Kidney tubule cell (primary cell): ENCODE data around the gene PRKCA.
"Not testable (repeated sequence)": the region's sequence is repeated elsewhere in the genome, so short reads cannot be mapped to it uniquely, and the experiment has no call there.

Experiments used
- DNase-seq: peaks from one replicate; pipeline ENCODE4 v3.0.0-alpha.2; 2018; ENCODE audit warnings: low spot score

The PRKCA gene

DNA sequence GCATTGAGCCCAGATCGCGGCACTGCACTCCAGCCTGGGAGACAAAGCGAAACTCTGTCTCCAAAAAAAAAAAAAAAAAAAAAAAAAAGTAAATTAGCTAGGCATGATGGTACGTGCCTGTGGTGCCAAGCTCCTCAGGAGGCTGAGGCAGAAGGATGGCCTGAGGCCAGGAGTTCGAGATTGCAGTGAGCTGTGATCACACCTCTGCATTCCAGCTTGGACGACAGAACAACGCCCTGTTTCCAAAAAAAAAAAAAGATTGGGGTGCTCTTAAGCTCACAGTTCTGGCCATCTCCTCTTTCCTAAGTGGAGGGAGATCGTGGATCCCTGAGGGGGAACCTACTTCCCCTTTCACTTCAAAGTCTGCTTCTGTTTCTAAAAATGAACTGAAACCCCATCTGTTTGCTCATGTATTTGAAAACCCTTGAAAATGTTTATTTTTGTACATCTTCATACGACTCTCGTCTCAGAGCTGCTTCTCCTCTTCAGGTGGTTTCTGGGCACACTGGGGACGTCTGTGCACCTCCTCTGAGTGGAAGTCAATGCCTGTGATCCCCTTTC lies 138.8 kb downstream of the PRKCA start:
- no peak for DNase-seq

DNA sequence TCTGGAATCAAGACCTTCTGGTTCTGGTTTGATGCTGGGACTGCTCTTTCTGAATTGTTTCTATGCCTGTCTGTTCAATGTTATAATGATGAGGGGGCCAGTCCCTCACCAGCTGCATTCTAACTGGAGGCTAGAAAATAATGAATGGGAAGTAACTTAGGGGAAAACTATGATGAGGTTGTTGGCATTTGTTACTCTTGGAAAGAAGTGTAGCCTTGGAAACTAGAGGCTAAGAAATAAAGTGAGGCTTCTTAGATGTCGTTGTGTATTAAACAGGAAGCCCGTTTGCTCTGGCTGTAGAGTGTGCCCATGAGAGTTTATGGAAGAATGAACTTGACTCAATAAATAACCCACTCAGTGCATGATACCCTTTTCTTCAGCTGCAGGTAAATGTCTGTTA lies 140.8 kb downstream of the PRKCA start:
- DNase-seq = no peak

DNA sequence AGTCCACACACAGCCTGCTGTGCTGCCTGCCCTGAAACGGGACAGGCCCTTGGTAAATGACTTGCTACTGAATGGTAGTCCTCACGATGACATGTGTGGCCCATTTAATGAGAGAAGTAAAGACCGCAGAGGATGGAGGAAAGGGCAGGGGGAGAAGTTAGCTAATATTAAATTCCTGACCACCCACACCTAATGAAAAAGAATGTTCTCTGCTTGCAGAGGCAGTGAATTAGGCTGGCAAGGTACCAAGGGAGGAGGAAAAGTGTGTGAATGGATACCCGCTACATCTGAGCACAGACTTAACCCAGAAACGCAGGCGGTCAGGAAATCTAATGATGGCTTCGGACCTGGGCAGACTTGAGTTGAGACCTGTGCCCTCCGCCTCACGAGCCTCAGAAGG lies 141.2 kb downstream of the PRKCA start:
- no peak for DNase-seq

DNA sequence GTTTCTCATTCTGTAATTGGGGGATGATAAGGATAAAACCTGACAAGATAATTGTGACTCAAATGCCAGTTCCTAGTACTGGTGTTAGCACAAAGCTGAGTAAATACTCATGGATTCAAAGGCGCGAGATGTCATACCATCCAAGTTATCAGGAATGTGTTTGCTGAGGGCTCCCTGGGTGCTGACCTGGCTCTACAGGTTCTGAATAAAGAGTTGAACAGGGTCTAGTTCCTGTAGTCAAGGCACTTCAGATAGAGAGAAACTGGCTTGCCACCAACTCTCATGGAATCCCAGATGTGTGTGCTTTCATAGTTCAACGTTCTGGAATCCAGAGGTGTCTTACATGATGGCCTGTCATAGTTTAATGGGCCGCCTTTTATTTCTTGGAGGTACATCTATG lies 141.6 kb downstream of the PRKCA start:
- no peak for DNase-seq

DNA sequence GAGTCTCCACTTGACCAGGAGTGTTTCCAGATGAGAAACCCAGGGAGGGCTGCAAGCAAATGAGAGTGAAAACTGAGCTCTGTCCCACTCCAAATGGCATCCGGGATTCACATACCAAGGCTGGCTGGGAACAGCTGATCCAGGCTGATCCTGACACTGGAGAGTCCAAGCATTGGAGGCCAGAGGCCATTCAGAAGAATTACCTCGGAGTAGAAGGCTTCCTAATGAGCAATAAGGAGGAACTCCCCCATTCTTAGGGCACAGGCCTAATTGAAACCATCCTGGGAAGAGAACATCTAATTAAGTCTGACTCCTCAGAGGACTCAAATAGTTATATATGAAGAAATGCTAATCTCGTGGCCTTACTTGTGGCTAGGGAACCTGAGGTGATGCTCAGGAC lies 142.8 kb downstream of the PRKCA start:
- no peak for DNase-seq

DNA sequence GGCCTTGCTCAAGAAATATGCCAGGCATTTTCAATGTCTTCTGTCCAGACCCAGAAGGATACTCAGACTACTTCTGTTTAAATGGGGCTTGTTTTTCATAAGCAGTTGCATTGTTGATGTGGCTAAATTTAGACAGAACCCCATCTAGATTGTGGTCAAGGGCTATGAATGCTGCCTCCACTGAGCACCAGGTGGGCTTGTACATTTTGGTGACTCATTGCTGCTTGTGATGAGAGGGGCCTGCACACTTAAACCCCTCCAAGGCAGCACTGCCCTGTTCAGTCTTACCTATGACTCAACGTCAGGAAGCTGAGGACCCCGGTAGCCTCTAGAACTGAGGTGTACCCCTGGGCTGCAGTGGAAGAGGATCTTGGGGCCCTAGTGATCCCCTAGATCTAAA lies 144.0 kb downstream of the PRKCA start:
- DNase-seq = no peak

DNA sequence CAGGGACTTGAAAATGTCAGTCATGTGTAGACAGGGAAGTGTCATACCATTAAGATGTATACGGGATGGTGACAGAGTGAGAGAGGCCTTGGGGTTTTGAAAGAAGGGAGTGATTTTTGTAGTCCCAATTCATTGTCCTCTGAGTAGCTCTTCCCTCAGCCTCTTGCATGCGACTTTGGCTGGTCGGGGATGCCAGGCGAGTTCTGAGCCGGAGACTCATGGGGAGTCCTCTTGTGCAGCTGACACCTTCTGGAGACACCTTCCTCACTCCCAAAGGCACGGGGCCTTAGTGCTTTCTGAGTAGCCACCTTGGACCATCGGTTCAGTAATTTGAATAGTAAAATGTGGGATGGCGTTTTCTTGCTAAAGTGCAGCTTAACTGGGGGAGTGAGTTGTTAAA lies 144.7 kb downstream of the PRKCA start:
- DNase-seq = no peak

DNA sequence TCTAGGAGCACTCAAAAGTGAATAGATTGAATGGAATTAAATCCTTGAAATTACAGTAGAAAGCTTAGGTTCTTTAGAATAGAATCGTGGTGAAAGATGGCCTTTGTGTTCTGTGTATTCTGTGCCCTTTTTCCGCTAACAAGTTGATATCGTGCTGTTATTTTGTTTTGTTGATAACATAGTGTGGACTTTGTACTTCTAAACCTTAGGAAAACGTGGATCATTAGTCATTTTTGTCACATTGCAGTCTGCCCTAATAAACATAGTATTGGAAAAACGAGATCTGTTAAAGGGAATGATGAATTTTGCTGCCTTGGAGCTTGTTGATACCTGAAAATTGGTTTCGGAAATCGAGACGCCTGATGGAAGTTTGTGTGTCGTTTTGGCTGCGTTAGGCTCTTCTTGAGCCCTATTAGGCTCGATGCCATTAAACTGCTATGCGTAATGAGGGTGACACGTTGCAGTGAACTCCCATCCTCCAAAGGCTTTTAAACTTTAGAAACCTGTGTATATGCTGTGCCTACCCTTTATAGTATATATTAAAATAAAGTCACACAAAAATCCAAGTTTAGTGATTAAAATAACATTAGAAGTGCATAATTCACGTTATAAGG lies 145.7 kb downstream of the PRKCA start:
- DNase-seq = no peak

DNA sequence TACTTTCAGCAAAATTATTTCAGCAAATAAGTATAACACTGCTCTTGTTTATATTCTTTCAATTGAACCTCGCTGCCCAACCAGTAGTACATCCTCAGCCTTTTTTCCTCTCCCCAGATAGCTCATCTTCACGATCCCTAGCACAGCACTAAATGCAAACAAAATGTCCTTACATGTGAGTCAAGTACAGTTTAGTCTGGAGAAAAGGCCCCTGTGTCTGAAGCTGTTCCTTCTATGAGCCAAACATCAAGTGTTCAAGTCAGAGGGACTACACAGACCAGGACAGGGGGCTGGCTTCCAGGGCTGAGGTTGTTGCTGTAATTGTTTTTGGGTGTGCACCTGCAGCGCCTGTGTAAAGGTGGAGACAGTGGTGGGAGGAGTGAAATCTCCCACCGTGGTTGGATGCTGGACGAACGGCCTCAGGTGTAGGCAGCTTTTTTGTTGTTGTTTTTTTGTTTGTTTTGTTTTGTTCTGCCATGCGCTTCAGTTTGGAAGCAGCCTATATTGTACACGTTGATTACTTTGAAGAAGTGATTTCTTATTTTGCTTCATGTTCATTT lies 147.1 kb downstream of the PRKCA start:
- no peak for DNase-seq

DNA sequence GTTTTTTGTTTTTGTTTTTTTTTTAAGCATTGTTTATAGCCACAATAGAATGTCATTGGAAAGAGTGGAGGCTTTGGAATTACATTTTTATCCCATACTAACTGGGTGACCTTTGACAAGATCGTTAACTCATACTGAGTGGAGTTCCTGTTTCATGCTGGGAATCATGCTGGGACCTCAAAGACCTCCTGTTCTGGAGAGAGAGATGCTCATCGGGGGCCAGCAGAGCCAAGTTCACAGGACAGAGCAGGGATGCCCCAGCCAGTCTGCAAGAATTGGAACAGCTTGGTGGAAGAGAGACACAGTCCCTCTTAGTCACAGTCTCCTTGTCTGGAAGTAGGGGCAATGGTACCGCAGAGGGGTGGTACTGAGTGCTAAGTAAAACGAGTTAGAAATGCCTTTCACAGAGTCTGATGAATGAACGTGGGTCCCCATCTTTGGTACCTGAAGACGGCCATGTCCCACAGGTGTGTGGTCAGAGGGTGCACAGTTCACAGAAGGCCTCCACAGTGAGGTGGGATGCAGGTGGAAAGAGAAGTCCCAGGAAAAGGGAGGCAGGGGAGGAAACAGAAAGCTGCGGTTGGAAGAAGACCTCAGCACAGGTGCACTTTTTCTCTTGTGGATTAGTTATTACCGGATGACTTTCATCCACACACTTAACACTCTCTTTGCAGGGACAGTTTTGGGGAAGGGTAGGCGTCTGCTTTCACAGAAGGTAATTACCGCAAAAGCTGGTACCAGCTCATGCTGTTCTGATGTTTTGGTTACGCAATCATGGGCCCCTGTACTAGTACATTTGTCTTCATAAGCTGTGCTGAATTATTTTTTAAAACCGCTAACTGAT lies 147.8 kb downstream of the PRKCA start:
- DNase-seq = no peak

DNA sequence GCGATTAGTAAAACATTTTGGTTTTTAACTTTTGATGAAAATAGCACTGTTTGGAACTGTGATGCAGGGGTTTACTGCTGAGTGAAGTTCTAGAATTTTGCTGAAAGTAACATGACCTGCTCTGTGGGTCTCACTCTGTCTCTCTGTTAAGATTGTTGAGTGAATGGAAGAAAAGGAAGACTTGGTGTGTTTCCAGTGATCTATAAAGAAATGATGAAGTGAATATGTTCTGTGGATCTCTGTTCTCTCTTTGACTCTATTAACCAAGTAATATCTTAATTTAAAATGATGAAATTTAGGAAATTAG lies 148.4 kb downstream of the PRKCA start:
- DNase-seq = no peak

DNA sequence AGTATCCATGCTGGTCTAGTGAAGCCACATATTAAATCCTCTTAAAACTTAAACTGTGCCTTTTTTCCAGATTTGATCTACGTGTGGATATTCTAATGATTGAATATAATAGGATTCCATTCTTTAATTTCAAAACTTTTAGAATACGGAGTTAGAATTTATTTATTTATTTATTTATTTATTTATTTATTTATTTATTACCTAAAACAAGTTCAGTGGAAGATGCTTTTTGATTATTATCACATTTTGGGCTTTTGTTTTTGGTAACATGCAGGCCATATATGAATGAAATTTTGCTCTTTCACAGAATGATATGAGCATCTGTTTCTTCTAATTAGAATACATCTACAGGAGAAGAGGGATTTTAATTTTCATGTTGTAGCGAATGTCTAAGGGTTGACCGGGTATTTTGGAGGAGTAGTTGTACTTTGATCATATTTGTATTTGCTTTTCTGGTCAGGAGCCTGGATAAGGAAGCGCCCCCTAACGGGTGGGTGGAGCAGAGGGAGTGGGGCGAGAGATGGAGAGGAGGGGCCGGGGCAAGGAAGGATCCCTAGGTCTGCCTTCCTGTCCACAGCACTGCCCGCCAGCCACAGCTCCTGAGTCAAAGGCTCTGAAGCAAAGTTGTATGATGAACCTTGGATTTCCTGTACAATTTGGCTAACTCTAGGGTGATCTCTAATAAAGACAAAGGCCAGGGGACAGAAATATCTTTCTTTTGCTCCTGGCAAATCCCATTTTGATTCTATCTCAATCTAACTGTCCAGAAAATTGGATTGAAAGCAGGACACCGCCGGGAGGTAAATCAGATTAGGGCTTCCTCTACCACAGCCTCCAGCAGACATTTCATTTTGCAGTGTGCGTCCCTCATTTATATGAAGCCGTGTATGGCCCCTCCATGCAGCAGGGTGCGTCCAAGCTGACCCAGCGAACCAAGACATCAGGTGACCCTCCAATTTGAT lies 149.1 kb downstream of the PRKCA start:
- peak; percentile 18 for DNase-seq

DNA sequence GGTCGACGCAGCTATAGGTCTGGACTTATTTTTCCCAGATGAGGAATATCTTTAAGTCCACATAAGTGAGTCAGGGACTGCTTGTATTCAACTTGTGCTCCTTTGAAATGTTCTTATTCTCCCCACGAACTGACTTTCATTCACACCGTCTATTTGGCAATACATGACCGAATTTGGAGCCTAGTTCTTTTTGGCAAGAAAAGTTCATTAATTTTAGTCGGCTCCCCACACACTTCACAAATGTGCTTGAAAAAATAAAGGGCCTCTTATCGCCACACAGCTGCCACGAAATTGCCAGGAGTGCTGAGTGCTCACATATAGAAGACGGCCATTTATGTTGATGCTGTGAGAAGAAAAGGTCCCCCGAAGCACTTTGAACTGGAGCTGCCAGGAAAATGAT lies 152.6 kb downstream of the PRKCA start:
- DNase-seq = no peak

DNA sequence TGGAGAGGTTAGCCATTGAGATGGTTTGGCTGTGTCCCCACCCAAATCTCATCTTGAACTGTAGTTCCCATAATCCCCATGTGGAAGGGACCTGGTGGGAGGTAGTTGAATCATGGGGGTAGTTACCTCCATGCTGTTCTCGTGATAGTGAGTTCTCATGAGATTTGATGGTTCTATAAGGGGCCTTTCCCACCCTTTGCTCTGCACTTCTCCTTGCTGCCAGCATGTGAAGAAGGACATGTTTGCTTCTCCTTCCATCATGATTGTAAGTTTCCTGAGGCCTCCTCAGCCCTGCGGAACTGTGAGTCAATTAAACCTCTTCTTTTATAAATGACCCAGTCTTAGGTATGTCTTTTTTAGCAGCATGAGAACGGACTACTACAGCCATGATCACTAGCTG lies 155.1 kb downstream of the PRKCA start:
- not testable (repeated sequence) for DNase-seq

DNA sequence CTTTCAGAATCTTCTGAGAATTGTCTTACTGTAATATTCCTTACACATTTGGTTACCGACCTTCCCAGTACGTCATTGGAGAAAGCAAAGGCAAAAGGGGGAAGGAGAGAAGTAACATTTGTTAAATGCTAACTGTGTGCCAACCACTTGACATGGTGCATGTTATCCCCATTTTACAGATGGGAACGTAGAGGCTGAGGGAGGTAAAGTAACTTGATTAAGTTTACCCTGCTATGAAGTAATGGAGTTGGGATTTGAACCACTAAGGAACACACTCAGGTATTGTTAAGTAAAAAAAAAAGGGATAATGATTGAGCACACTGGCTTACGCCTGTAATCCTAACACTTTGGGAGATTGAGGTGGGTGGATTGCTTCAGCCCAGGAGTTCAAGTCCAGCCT lies 156.4 kb downstream of the PRKCA start:
- no peak for DNase-seq

DNA sequence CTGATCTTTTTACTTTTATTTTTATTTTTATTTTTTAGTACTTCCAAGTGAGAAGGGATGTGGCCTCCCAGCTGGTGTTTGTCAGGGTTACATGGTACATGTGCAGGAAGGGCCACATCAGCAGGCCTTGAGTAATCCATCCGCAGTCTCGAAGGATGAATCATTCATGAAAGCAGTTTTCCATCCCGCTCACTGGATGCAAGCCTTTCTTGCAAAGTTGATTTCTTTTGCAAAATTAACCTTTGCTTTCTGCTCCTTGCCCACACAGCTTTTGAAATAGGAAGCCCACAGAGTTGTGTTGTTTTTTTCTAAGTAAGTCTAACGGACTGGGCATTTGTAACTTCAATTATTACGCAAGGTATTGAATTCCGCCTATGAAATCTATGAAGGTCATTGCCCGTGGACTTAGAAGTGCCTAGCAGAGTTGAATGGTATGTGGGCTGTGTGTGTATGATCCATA lies 157.4 kb downstream of the PRKCA start:
- peak; percentile 91 for DNase-seq

DNA sequence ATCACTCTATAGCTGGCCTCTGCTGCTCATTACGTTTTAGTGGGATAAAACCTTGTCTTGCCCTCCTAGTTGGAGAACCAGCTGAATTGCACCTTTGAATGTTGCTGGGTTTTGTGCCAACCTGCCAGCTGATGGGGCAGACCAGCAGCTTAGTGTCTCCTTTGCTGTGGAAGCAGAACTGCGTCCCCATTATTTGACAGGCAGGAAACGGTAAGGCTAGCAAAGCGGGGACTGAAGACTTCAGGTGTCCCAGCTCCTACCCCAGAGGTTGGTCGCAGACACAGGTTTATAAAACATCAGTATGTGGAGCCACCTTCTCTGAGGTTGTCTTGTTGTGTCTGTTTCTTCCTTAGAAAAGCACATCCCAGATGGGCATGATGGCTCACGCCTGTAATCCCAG lies 158.1 kb downstream of the PRKCA start:
- DNase-seq = no peak

DNA sequence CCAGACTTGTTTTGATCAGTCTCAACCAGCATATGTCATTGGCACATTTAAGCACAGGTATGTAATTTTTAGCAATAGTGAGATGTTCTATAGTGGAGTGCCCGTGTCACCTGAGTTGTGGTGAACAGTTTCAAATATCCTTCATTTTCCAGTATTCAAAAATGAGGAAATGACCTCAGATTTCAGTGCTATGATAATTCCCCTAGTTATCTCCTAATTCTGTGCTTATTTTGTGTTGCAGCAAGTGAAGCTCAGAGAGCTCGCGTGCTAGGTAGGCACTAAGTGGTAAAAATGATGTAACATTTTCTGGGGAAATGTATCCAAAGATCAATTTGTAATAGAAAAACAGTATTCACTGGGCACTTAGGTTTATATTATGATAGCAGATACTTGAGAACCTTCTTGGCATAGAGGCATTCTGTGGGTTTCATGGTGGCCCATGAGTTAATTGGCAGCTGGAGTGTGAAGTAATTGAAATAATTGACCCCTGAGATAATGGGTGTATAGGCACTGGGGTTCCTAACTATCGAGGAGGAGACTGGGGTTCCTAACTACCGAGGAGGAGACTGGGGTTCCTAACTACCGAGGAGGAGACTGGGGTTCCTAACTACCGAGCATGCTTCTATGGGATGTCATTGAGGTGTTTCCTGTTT lies 159.1 kb downstream of the PRKCA start:
- DNase-seq = no peak

DNA sequence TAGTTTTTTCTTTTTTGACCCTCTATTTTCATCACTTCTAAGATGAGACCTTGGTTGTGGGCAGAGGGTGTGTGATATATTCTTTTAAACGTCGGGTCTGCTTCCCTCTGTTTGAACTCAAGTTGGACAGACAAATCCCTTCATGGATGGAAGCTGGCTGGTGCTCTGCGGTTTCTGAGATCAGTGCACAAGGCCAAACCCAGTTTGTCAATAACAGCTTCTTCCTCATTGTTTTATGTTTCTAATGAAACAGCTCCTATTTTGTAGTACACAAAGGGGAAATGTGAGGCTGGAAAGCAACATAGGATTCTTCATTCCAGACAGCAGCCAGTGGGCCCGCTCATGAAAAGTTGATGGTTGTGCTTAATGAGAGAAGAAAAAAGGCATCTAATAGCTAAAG lies 159.6 kb downstream of the PRKCA start:
- no peak for DNase-seq

DNA sequence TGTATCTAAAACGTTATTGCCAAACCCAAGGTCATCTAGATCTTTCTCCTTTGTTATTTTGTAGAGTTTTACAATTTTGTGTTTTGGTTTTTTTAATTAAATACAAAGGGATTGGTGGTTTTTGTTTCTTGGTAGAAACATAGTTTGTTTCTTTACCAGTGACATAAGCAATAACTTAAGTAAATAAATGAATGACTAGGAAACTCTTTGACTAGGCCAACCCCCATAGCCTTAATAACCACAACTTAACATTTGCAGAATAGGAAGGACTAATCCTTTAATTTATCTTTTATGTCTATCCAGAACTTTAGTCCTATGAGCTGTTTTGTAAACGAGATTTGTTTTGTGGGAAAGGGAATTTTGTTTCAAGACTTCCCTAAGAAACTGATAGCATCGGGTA lies 162.5 kb downstream of the PRKCA start:
- DNase-seq = no peak

DNA sequence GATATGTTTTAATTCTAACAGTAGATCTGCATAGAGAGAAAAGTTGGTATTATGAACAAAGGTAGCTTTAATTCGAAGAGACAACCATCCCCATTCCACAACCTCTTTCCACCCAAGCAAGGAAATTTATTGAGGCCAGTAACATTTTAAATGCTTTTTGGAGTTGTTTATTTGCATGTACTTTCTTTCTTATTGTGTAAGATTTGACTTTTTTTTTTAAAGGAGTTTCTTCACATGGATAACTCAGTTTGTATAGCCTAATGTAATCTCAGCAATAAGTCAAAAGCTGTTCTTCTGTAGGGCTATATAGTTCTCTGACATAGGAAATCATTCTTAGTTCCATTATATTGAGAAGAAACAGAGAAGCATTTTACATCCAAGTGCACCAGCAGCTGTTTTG lies 163.3 kb downstream of the PRKCA start:
- no peak for DNase-seq
